Measurements from ENCODE around the gene LMF1. TPM values are rescaled to one million over a fixed set of nuclear protein-coding genes. Genes with fewer than 3 reads are reported as not detected.
A peak's percentile ranks its signal among the peaks of the same experiment; 100 is the strongest.

Gene LMF1
- total RNA-seq (ENCODE audit: low replicate concordance): 20.8 and 21.4 TPM in 2 replicates
- long read RNA-seq, partial matches to known transcripts: 0 of 2 reads
- long read RNA-seq, other reads (novel, unspliced or antisense): 2 of 2 reads

GRCh38 chr16:970766-971581 lies at the start of gene LMF1:
Gene LMF1, minus strand, starts transcription at chr16:970984. Its CDS starts 4 bp downstream, at chr16:970980.
- peaks cover 26% of the 10 kb centered on the region for H3K4me1 Mint-ChIP-seq (ENCODE audit: unreplicated experiment)
- H3K27me3 Mint-ChIP-seq: peaks cover 3% of the 10 kb centered on the region
- peaks cover 5% of the 10 kb centered on the region for H3K36me3 Mint-ChIP-seq
- TF ChIP-seq CTCF (conservative IDR thresholded peaks at IDR 0.05): no peak
- H3K9me3 Mint-ChIP-seq: no peaks in the 10 kb centered on the region
- H3K4me3 Mint-ChIP-seq: peak within 1 kb of the TSS; percentile 81
- H3K27ac Mint-ChIP-seq: peak within 1 kb of the TSS; percentile 43
- DNase-seq (ENCODE audit: extremely low spot score, unreplicated experiment): peak; percentile 99

- H3K9me3 Mint-ChIP-seq: no peaks in the 10 kb centered on the region
- no peak overlapping the region for H3K27ac Mint-ChIP-seq
- H3K36me3 Mint-ChIP-seq: no peaks in the 10 kb centered on the region
- no peak for DNase-seq (ENCODE audit: extremely low spot score, unreplicated experiment)
- TF ChIP-seq CTCF (conservative IDR thresholded peaks at IDR 0.05): no peak
- H3K4me3 Mint-ChIP-seq: no peak overlapping the region
- peaks cover 9% of the 10 kb centered on the region for H3K4me1 Mint-ChIP-seq (ENCODE audit: unreplicated experiment)
- H3K27me3 Mint-ChIP-seq: peaks cover 4% of the 10 kb centered on the region
Observed at GRCh38 chr16:1020091-1020399, 49.3 kb upstream of the LMF1 start.

GRCh38 chr16:1019231-1020090 lies 48.7 kb upstream of the LMF1 start:
- H3K36me3 Mint-ChIP-seq: no peaks in the 10 kb centered on the region
- no peaks in the 10 kb centered on the region for H3K9me3 Mint-ChIP-seq
- peaks cover 12% of the 10 kb centered on the region for H3K4me1 Mint-ChIP-seq (ENCODE audit: unreplicated experiment)
- TF ChIP-seq CTCF (conservative IDR thresholded peaks at IDR 0.05): no peak
- no peak overlapping the region for H3K4me3 Mint-ChIP-seq
- H3K27ac Mint-ChIP-seq: no peak overlapping the region
- DNase-seq (ENCODE audit: extremely low spot score, unreplicated experiment): no peak
- H3K27me3 Mint-ChIP-seq: peaks cover 4% of the 10 kb centered on the region

- TF ChIP-seq CTCF (conservative IDR thresholded peaks at IDR 0.05): no peak
- Mint-ChIP-seq H3K36me3 (no peaks in the 10 kb centered on the region), H3K4me3 (no peak overlapping the region), H3K4me1 (ENCODE audit: unreplicated experiment) (peaks cover 12% of the 10 kb centered on the region), H3K27ac (no peak overlapping the region), H3K9me3 (no peaks in the 10 kb centered on the region), H3K27me3 (peaks cover 4% of the 10 kb centered on the region)
- no peak for DNase-seq (ENCODE audit: extremely low spot score, unreplicated experiment)
Observed at GRCh38 chr16:1018447-1019198, 47.8 kb upstream of the LMF1 start.

GRCh38 chr16:1014771-1015495 lies 44.1 kb upstream of the LMF1 start:
- H3K27me3 Mint-ChIP-seq: peaks cover 4% of the 10 kb centered on the region
- DNase-seq (ENCODE audit: extremely low spot score, unreplicated experiment): no peak
- peak overlapping the region; percentile 67 for H3K27ac Mint-ChIP-seq
- TF ChIP-seq CTCF (conservative IDR thresholded peaks at IDR 0.05): no peak
- no peak overlapping the region for H3K4me3 Mint-ChIP-seq
- H3K9me3 Mint-ChIP-seq: no peaks in the 10 kb centered on the region
- peaks cover 12% of the 10 kb centered on the region for H3K4me1 Mint-ChIP-seq (ENCODE audit: unreplicated experiment)
- no peaks in the 10 kb centered on the region for H3K36me3 Mint-ChIP-seq
